Stimulated activated CD8-positive, alpha-beta memory T cell treated with anti-CD3 and anti-CD28 coated beads, Interleukin-15, amount 100 ng/mL, for 48 hours (primary cell): ENCODE data around the gene CD36.

Experiments
- DNase-seq, 2 donors: peaks; one replicate each; pipeline ENCODE4 v3.0.0-alpha.2; 2020; ENCODE audit warnings: low read depth in 2 of 2

CD36 gene

DNA sequence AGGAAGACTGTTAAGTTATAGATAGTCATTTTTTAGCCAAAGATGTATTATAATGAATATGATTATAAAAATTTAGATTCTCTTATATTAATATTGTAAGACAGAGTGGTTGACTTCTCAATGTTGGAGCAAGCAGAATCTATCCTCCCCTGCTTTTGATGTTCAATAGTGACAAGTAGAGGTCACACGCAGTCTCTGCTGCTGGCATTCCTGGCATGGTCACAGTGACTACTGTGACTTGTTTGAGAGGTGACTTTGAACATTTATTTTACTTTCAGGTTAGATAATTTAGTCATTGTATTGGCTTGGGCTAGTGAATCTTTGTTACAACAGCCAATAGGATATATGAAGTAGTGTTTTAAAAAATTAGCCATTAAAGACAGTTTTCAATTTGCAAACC, 13.7 kb upstream of the CD36 start:
- no peak for DNase-seq

DNA sequence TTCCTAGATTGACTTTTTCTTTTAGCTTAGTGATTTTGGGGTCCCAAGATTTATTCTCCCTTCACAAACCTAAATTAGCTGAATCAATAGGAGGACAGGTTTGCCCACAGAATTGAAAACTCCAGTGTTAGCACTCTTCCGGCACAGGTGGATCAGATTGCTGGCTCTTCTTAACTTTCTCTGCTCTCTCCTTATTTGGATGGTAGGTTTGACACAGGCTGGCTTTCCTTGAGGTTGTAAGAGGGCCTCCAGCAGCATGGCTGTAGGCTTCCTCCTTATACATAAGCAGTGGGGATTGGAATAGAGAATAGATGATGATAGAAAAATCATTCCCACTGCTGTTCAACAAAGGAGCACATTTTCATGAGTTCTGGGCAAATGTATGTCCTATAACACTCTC, 9.4 kb upstream of the CD36 start:
- DNase-seq, result no peak

DNA sequence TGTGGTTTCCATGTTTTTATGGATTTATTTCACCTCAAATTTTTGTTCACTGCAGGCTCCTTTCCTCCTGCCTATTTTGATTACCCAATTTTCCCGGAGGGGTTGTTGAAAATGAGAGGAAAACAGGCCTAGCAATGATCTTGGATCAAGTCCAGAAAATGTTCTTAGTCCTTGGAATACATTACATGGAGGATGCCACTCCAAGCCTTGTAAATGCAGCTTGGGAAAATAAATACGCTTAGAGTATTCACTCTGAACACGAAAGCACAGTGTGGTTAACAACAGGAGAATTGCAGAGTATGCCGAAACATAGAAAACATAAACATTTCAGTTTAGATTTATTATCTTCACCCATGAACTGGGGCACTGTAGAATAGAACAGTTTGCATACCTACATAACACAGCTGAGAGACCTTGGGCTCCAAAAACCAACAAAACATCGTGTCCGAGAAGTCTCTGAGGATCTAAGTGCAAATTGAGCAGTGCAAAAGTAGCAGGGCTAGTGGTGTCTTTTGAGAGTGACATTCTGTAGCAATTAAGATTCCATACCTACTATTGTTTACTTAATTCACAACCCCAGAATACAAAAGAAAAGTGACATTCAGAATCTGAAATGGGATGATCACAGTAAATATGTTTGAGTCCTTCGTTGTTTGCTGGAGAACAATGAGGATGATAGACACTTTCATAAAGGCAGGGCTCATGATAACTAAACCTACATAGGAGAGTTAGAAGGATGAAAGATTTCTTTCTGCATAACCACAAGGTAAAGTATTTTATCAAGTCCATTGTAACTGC, 7.6 kb upstream of the CD36 start:
- no peak for DNase-seq

DNA sequence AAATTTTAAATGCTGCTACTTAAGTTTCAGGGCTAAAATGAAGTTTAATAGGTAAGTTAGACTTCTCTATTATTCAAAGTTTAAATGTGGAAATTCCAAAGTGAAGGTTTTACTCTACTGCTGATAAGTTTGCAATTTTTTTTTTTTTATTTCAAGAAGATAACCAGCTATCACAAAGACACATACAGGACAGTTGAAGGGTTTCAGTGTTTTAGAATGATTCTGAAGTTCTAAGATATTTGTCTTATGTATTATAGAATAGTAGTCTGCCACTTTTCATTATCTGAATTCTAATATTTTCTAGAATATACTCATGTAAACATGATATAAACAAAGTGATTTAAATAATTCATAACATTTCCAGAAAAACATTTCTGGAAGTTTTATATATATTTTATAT, 7.0 kb upstream of the CD36 start:
- no peak for DNase-seq

DNA sequence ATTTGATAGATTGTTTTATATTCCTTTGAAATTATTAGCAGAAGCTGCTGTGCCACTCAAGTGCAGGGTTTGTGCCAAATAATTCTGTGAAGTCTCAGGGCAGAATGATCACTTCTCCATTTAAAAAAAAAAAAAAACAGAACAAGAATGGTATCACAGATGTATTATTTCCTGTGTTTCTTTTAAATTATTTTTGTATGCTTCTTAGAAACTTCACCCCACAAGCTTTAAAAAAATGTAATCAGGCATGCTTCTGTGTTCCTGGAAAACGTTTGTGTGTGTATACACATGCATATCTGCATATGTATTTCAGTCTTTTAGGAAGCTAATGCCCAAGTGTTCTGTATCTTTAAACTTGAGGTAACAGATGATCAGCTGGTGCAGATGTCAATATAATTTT, 6.3 kb upstream of the CD36 start:
- DNase-seq, result no peak

DNA sequence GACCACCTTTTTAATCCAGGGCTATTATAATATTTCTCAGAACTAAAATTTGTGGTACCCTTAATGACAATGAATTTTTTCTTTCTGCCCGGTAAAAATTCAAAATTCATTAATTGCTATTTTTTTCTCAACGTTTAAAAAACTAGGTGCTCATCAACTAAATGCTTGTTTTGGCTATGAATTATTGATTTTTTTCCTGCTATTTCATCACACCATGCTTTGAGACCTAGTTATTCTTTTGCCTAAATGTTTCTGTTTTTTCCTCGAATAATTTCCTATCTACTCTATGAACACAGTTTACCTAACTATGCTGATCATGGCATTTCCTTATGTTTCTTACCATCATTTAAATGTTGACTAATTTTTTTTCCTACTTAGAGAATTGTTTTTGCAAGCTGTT, 5.6 kb upstream of the CD36 start:
- DNase-seq, result no peak

DNA sequence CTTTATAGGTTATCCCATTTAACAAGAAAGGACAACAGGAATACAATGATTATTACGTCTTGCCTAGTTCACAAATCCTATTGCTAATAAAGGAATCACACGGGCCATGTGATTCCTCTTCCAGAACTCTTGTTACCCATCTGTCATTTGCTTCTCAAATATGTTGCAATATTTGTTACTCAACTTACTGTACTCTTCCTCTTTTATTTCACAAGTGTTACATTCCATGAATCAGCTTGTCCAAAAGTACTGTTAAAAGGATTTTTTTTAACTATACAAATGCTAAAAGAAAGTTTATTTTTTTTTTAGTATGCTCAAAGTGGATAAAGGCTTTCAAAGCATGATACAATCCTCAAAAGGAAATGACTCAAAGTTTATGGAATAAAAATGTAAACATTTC, 3.9 kb upstream of the CD36 start:
- DNase-seq, result no peak

DNA sequence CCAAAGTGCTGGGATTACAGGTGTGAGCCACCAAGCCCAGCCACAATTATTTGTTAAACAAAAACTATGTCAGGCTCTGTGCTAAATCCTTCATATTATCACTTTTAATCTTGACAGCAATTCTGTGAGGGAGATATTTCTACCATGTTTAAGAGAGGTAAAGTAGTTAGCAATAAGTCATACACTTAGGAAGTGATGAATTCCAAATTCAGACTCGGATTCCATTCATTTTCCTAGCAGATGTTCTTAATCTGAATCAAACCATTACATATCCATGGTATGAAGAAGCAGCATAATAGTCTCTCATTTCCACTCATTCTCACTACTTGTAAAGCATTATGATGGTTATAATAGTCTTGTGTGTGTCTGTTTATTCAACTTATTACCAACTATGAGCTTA, 2.9 kb upstream of the CD36 start:
- no peak for DNase-seq

DNA sequence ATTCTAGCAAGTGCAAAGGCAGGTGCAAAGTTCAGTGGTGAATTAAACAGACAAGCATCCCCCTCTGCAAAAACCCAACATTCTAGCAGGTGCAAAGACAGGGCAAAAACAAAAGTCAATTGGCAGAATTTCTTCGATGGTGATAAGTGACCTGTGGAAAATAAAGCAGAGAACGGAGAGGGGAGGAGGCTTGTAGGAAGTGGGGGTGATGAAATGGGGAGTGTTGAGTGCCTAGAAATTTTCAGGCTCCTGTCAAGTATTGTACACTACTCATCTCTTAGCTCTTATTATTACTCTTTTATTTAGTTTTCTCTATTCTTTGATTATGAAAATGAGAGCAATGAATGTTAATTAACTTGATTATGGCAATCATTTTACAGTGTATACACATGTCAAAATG, 2.4 kb upstream of the CD36 start:
- DNase-seq, result no peak

DNA sequence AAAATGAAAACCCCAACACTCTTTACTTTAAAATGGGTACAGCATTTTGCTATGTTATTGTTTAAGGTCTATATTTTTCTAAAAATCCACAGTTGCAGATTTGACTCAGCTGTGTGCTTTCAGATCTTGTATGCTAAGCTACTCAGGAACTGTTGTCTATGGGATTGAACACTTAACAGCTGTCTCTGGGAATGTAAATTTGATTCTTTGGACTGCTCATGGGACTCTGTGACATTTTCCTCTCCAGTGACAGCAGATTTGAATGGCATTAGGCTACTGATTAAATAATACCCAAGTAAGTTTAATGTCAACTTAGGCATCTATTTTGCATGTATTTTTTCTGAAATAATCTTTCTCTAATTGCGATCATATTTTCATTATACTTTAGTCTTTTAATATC, 1.7 kb upstream of the CD36 start:
- no peak for DNase-seq

DNA sequence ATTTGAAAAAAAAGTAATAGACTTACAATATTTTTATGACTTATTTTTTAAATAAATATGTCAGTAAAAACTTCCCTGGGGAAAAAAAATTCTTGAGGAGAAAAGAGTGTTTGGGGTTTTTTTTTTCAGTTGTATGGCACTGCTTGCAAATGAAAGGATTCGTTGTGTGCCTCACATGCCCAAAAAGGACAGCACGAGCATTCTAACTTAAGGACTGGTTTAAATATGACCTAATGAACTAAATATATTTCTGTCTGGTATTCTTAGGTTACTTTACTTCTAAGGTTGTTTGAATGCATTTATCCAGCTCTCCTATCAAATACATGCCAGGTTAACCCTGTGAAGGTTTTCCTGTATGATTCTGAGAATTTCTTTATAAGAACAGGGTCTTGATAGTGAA, 988 bp upstream of the CD36 start:
- no peak for DNase-seq

DNA sequence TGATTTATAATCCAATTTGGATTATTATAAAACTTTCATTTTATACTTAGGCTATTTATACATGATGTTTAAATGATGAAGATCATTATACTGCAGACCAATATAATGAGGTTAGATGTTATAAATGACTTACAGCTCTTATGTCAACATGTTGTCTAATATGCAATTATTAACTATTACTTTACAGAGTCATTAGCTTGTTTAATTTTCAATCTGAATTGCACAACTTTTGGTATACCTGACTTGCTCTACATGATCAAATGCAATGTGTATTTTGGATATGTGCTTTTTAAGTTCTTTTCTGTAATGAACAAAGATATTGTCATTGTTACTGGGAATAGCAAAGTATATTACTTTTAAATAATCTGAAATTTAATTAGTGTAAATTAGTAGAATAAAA, 569 bp downstream of the CD36 start:
- DNase-seq, result no peak

DNA sequence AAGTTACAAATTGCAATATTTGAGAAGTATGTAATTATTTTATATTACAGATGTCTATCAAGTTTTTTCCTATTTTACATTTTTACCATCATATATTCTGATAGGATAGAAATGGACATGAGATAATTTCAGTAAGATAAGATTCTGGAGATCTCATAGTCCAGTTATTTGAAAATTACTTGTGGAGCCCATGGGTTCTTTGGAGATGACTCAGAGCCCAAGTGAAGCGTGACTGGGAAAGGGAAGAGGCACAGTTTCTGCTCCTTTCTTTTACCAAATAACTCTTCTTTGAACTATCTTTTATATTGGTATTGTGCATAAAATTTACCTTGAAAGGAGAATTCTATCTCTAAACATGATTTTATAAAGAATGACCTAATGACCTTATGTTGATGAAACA, 2.4 kb downstream of the CD36 start:
- DNase-seq, result no peak

DNA sequence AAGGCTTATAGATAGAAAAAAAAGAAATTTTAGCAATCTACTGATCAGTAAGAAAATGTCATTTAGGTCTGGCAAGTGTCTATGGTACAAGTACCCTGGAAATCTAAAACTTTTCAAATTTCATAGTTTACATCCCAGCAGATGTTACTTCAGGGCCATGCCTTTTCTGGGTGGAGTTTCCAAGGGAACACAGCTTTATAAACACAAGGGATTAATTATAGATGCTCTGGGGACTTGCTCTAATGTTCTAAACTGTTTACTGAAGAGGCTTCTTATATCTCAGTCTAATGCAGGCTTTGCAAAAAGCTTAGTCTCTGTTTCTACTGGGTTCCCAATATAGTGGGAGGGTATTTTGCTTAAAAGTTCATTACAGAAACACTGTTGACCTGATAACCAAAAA, 3.1 kb downstream of the CD36 start:
- DNase-seq, result no peak

DNA sequence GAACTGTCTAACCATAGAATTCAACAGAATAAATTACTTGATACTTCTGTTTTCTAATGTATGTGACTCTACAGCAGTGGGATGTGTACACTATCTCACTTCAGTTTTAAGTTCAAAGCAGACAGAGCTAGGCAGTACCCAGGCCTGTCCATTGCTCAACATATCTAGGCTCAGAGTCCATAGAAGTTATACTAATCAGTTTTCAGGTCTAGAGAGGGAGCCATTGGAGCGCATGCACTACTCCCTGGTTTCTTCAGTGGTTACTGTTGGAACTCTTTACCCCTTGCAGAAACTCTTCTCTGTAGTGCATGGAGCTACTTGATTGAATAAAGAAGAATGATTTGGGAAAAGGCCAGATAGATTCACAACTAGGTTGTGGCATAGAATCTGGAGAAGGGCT, 4.4 kb downstream of the CD36 start:
- DNase-seq, result no peak

DNA sequence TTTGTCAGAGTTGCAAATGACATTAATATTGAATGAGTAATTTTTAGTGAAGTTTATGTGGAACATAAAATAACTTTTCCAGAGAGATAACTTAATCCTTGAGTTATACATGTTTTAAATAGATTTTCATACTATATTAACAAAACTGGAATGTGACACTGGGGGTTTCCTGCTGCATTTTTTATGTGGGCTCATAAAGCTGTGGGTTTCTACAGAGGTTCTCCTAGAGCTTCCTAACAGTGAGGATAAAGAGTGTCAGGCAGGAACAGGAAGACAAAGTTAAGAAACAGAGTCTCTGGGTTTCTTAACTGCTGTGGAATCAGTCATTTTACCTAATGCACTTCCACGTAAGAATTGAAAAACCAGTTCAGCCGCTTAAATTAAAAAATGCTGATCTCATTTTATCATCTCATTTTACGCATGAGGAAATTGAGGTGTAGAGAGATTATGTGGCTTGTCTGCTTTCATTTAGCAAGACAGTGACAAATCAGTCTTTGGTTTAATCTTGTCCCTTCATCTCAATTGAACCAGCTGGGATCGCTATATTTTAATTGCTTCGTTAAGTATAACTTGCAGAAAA, 5.0 kb downstream of the CD36 start:
- DNase-seq, result no peak

DNA sequence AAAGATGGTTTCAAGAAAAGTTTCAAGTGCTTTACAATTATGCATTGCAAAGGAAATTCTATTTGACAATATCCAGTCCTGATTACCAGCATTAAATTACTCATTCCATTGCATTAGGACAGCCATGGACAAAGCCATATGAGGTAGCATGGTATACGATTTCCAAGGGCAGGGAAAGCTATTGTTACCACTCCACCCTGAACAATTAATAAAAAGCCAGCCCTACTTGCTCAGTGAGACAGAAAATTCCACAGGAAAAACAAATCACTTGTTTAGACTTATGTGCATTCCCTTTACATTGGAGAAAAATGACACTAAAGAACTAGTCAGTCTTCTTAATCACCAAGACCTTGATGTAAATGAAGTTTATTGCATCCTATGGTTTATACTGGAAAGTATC, 5.6 kb downstream of the CD36 start:
- no peak for DNase-seq

DNA sequence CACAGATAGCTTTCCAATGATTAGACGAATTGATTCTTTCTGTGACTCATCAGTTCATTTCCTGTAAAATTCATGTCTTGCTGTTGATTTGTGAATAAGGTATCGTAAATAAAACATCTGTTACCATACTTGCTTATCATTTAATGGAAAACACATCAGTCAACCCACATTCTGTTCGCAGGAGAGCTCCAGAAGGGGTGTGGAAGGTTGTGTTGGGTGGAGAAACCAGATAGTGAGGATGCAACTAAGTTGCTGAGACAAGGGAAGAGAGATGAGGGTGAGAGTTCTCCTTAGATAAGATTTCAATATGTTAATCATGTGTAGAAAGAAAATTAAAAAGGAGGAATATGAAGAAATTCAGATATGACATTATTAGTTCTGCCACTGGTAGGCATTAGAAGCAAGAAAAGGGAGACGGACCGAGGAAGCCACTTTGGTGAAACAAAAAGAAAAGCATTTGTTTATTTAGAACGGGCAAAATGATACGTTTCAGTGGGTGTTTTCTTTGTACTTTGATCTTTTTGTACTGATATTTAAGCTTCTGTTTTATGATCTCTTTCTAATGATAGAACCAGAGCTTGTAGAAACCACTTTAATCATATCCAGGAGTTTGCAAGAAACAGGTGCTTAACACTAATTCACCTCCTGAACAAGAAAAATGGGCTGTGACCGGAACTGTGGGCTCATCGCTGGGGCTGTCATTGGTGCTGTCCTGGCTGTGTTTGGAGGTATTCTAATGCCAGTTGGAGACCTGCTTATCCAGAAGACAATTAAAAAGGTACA, 7.8 kb downstream of the CD36 start:
- DNase-seq, result no peak

DNA sequence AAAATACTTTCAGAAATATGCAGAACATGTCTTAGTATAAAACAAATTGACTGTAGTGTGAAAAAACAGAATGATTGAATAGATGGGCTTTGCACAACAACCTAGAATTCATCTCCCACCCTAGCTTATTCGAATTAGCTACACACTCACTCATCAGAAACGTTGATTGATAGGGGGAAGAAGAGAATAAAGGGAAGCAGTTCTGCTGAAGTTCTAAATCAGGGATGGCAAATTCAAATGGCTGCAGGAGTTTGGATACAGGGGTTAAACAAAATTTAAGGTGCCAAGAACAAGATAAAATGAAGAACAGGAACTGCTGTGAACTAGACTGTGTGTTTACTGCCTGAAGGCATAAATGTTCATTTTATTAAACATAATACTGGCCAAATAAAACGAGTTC, 9.0 kb downstream of the CD36 start:
- DNase-seq, result no peak

DNA sequence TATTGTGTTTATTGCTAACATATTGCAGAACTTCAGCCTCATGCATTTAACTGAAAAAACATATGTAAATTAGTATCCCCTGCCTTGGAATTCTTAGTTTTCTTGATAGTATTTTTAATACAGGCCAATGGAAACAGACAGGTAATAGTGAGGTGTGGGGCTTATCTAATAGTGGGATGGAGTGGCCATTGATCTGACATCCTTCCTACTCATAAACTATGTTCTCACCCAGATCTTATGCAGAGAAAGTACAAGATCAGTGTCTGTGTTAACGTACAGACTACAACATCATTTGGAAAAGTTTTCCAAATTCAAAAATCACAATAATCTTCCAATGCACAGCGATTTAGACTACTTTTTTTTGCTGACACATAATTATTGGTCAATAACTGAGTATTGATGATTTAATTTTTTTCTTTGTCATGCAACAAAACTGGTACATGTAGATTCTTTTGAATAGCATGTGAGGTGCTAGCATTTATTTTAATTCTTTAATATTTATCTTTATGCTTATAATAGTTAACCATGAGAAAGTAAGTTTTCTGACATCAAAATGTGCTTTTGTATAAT, 9.7 kb downstream of the CD36 start:
- DNase-seq, result no peak

DNA sequence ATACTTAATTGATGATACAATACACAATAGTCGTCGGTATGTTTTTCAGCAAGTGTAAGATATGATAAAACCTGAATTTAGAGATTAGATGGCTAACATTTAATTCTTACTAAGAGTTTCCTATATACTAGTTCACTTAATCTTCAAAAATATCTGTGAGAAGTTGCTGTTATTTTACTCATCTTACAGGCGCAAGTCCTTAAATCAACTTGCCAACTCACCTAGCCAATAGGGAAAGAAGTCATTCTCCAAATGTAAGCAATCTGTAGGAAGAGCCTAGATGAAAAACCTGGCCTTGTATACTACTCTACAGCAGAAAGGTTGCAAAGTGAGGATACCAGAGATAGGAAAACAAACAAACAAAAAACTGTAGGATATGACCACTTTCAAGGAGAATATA, 10.6 kb downstream of the CD36 start:
- DNase-seq, result no peak

DNA sequence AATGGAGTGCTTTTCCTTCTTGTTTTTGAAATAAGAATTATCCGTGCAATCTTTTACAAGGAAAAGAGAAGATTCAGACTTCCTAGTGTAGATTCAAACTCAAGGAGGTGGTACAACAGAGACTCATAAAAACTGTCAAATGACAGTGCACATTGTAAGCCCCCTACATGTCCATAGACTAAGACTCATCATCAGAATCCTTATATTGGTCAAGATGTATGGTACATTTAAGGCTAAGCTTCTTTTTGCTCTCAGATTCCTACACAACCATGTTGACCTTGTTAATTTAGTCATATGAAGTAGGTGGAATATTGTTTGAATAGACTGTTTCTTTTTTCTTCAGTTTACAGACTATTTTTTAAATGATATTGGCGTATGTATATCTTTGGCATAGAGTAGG, 11.6 kb downstream of the CD36 start:
- no peak for DNase-seq

DNA sequence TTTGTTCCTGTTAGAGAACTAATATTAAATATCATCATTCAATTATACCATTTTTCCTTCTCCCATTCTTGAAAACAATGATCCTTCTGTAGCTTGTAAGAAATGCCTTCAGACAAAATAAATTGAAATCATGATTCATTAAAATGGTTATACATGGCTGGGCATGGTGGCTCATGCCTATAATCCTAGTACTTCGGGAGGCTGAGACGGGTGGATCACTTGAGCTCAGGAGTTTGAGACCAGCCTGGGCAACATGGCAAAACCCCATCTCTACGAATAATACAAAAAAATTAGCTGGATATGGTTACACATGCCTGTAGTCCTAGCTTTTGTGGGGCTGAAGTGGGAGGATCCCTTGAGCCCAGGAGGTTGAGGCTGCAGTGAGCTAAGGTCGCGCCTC, 13.0 kb downstream of the CD36 start:
- DNase-seq, result no peak
